Measurements from ENCODE around the gene STRA6.
"Not testable (repeated sequence)": the region's sequence is repeated elsewhere in the genome, so short reads cannot be mapped to it uniquely, and the experiment has no call there.

The STRA6 gene

DNA sequence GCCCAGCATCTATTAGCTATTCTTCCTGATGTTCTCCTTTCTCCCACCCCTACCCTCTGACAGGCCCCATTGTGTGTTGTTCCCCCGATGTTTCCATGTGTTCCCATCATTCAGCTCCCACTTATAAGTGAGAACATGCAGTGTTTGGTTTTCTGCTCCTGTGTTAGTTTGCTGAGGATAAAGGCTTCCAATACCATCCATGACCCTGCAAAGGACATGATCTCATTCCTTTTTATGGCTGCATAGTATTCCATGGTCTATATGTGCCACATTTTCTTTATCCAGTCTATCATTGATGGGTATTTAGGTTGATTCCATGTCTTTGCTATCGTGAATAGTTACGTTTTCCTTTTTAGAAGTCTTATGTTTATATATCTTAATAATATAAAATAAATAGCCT, 42.2 kb downstream of the STRA6 start:
- not testable (repeated sequence) for DNase-seq (ENCODE audit: low read depth in 2 of 2)

DNA sequence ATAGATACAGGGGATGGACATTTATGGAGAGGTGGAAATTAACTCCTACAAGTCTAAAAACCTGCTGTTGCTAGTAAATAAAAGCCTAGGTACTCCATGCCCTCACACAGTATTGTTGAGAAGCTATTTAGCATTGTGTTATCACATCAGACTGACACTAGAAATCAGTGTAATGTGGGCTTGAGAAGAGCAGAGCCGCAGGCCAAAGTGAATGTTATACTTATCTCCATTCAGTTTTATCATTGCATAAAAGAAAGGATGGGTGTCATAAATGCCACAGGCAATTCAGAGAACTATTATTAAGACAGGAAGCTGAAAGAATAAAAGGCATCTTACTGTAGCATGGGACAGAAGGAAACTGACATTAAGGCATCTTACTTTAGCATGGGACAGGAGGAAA, 42.8 kb downstream of the STRA6 start:
- DNase-seq (ENCODE audit: low read depth in 2 of 2): no peak

DNA sequence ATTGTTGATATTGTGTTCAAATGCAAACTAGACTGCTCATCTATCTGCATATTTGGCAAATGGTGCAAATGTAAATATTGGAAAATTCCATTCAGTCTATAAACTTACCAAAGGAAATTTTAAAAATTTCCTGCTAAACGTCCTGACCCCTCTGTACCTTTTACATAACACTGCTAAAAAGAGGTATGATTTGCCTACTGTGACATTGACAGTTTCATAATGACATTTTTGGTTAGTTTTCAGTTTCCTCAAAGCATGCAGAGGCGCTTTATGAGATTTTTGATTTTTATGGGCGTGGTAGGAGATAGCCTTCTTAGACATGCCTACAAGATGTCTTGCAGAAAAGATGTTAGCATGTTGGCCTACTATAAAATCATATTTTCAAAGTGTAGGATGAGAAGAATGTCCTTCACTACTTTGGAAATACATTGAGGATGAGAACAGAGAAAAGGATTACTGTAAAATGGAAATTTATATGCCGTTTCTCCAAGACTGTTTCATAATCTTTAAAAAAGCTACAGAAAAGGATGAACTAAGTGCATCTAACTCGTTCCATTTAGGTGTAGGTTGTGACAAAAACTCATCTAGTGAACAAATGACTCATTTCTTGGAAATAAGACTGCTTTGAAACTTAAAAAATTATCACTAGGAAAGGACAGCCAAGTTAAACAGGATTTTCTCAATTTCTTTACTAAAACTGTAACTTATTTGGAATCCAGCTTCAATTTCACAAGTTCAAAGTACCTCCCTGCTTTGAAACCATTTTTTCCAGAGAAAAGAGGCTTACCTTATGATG, 43.5 kb downstream of the STRA6 start:
- no peak for DNase-seq (ENCODE audit: low read depth in 2 of 2)

DNA sequence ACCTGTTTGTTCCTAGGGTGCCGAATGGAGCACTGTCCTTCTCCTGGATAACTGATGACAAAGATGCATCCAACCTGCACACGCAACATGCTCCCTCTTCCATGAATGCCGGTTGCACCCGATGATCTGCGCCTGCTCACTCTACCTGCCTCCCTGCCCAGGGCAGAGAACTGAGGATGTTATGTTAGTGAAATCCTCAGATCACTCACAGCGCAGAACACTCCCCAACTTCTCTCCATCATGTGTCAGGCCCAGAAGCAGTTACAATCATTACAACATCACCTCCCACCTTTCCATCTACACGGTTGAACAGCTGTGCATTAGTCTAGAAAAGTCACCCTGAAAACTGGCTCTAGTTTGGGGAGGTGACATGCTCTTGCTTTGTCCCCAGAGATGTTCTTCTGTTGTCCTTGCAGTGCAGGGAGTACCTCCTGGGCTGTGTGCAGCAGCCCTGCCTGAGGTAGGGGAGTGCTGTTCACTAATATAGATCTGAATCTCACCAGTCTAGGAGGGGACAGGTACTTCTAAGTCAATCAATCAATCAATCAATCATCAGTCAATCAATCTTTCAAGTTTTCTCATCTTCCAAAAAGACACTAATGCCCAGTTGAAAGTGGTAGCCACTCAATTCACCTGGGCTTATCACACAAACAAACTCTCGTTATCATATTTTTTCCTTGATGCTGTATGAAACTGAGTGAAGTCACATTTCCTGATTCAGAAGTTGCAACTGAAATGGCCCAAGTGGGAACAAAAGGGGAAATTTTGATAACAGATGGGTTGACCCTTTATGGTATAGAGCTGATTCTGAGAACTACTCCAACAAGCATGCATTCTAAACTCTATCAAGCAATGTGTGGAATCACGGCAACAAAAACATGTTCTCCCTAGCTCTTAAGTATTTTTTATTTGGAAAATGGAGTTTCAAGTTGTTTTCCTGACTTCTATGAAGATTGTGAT, 44.4 kb downstream of the STRA6 start:
- DNase-seq (ENCODE audit: low read depth in 2 of 2): no peak

GRCh38 chr15:74156678-74157411, 45.7 kb downstream of the STRA6 start:
- DNase-seq (ENCODE audit: low read depth in 2 of 2): no peak

DNA sequence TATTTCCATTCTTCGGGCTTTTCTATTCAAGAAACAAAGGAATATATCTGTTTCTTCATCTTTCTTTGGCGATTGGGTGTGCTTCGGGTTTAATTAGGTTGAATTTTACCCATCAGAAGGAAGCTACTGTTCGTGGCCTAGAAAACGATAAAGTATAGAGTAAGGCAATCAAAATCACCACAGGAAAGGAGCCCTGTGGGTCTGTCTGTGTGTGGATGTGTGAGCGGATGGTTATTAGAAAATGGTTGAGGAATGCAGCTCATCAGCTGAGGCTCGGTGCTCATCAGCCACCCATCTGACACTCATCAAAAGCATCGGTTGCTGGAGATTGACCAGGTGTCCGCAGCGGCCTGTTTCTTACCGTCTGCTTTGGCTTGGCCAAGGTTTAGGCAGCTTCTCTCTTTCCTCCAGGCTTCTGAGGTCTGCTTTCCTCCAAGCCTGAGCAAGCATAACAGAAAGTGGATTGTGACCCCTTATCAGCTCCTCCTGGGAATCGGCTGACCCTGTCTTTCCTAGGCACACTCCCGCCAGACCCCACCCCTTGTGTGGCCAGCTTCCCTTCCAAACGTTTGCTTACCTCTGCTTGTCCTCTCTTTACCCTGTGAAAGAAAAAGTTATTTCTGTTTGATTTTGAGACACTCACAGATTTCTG, 46.7 kb downstream of the STRA6 start:
- no peak for DNase-seq (ENCODE audit: low read depth in 2 of 2)

DNA sequence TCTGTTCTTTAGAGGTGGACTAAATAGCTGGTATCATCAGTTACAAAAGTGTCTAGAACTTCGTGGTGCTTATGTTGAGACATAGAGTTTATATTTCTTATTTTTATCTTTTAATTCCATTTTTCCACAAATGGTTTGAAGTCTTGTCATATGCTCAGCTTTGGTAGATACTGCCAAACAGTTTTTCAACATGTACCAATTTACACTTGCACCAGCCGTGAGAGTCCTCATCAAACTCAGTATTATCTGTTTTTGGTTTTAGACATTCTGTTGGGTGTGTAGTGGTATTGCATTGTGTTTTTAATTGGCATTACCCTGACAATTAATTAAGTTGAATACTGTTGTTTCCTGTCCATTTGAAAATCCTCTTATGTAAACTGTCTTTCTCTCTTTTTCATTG, 55.5 kb downstream of the STRA6 start:
- no peak for DNase-seq (ENCODE audit: low read depth in 2 of 2)

DNA sequence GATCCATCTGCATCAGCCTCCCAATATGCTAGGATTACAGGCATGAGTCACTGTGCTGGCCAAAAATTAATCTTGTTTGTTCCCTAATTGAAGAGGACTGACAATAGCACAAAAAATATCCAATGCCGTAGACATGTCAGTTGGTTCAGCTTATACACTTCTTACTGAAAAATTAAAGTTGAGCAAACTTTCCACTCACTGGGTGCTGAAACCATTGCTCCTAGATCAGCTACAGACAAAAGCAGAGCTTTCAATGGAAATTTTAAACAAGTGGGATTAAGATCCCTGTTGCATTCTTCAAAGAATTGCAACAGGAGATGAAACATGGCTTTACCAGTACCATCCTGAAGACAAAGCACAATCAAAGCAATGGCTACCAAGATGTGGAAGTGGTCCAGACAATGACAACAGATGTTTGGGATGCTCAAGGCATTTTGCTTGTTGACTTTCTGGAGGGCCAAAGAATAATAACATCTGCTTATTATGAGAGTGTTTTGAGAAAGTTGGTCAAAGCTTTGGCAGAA, 56.2 kb downstream of the STRA6 start:
- DNase-seq (ENCODE audit: low read depth in 2 of 2): no peak

DNA sequence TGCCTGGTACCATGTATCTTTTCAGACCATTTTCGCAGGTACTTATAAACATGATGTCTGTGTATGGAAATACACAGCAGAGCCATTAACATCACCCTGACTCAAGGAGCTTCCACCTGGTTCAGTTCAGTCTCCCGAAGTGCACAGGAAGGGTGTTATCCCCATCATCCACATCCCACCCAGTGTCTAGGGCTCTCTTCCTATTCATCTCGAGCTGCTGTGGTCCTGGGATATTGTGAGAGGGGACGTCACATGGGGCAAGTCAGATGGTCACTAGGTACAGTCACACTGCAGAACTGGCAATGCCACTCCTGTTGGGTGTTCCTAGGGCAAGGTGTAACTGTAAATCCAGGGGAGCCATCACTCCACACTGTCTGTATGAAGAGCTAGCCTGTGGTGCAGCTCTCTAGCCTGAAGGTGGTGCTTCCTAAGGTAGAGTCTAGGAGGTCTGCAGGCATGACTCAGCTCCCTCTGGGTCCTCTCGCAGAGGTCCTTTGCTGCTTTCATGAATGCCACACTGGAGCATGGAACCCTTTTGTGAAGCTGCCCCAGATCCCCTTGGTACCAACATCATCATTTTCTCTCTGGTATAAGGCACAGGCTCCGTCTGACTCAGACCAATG, 58.3 kb downstream of the STRA6 start:
- no peak for DNase-seq (ENCODE audit: low read depth in 2 of 2)

DNA sequence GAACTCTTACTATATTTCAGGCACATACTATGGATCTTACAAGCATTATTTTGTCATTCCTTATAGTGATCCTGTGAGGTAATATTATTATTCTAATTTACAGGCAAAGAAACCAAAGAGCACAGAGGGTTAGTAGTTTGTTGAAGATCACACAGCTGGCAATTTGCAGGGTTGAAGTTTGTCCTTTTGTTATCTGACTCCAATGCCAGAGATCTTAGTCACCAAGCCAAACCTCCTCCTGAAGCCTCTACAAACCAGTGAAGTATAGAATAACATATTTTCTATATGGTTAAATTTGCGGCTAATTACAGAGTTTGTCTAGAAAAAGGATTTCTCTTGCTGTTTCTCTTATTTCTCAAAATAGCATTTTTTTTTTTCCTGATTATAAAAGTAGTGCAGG, 61.0 kb downstream of the STRA6 start:
- DNase-seq (ENCODE audit: low read depth in 2 of 2): no peak

- no peak for DNase-seq (ENCODE audit: low read depth in 2 of 2)
Observed at GRCh38 chr15:74138642-74139041, 63.9 kb downstream of the STRA6 start.

DNA sequence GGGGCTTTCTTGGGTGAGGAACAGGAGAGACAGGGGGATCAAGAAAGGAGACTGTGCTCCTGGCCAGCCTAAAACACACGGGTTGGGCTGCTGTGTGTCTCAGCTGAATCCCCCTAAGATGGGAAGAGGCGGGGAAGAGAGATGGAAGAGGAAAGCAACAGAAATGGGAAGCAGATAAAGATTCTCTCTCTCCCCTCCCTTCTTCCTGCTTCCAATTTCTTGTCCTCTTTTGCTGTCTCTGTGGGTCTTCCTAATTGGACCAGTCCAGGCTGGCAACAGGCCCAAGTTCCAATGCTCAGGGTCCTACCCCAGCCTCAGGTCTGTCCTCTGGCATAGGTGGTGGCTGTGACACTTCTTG, 65.1 kb downstream of the STRA6 start:
- DNase-seq (ENCODE audit: low read depth in 2 of 2): no peak

DNA sequence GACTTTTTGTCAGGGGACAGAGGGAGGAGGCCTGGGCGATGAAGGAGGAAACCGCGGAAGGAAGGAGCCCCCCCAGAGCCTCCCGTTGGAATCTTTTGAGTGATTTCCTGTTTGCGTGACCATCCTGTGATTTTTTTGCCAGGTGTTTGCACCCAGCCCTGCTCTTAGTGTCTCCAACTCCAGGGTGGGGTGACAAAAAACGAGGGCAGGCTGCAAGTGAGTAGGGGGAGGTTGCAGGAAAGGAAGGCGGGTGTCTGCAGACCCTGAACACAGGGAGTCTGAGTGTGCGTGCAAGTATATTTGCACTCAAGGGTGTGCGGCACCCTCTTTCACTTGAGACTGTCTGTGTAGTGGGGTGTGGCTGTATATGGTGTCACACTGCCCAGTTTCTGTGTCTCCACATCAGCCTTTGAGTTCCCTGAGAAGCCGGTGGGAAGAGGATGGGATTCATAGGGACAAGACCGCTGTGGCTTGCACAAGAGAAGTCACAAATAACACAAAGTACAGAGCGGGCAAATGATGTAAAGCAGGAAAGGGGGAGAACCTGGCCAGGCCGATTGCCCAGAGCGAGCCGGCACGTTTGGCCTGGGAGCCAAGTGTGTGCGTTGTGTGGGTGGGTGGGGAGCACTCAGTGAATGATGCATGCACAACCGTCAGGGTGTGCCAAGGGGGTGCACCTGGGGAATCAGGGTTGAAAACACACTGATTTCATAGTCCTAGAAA, 65.6 kb downstream of the STRA6 start:
- no peak for DNase-seq (ENCODE audit: low read depth in 2 of 2)

DNA sequence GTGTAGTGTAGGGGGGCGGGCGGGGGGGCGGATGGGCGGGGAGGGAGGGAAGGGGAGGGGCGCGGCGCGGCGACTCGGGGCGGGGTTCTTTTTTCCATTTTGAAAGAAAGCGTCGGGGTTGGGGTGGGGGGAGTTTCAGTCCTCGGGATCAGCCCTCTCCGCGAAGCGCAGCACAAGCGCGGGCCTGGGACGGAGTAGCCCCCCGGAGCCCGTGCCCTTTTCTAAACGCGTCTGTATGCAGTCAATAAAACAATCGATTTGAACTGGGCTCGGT, 66.1 kb downstream of the STRA6 start:
- DNase-seq (ENCODE audit: low read depth in 2 of 2): no peak

DNA sequence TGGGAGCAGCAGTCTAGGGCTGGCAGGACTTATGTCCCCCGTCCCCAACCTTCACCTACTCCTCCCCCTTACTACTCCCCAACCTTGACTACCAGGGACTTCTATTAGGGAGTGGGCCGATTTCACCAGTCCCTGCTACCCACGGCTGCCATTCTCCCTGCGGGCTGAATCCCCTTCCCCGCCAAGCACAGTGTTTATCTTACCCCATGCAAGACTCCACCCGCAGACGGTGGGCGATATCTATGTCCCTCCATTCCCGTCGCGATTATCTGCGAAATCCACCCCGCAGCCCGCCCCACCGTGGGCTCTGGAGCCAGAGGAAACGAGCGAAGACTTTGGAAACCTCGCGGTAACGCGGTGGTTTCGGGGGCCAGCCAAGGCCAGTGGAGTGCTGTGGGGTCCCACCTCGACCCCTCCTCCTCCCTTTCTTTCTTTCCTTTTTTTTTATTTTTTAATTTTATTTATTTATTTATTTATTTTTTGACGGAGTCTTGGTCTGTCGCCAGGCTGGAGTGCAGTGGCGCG, 67.5 kb downstream of the STRA6 start:
- DNase-seq (ENCODE audit: low read depth in 2 of 2): no peak

- DNase-seq (ENCODE audit: low read depth in 2 of 2): no peak
Observed at GRCh38 chr15:74134387-74135027, 68.1 kb downstream of the STRA6 start.

- no peak for DNase-seq (ENCODE audit: low read depth in 2 of 2)
Observed at GRCh38 chr15:74133694-74134386, 68.7 kb downstream of the STRA6 start.

DNA sequence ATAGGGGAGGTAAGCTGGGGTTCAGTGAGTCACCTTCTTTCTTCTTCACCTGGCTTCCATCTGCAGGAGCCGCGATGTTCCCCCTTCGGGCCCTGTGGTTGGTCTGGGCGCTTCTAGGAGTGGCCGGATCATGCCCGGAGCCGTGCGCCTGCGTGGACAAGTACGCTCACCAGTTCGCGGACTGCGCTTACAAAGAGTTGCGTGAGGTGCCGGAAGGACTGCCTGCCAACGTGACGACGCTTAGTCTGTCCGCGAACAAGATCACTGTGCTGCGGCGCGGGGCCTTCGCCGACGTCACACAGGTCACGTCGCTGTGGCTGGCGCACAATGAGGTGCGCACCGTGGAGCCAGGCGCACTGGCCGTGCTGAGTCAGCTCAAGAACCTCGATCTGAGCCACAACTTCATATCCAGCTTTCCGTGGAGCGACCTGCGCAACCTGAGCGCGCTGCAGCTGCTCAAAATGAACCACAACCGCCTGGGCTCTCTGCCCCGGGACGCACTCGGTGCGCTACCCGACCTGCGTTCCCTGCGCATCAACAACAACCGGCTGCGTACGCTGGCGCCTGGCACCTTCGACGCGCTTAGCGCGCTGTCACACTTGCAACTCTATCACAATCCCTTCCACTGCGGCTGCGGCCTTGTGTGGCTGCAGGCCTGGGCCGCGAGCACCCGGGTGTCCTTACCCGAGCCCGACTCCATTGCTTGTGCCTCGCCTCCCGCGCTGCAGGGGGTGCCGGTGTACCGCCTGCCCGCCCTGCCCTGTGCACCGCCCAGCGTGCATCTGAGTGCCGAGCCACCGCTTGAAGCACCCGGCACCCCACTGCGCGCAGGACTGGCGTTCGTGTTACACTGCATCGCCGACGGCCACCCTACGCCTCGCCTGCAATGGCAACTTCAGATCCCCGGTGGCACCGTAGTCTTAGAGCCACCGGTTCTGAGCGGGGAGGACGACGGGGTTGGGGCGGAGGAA, 69.6 kb downstream of the STRA6 start:
- DNase-seq (ENCODE audit: low read depth in 2 of 2): no peak

Data from activated CD4-positive, alpha-beta T cell treated with anti-CD3 and anti-CD28 coated beads for 24 hours (primary cell).